Measurements from ENCODE around the gene ABCA5.

GRCh38 chr17:69339937-69340336 lies 13.0 kb upstream of the ABCA5 start:
- TF ChIP-seq CTCF (IDR thresholded peaks at IDR 0.05) (no peak), POLR2A (IDR thresholded peaks at IDR 0.05) (no peak), EP300 (IDR thresholded peaks at IDR 0.05) (no peak)
